ENCODE measurements around the gene TLR10. TPM values are rescaled to one million over a fixed set of nuclear protein-coding genes. Genes with fewer than 3 reads are reported as not detected.

Gene TLR10
- total and polyA plus RNA-seq, 2 of the 13 experiments (the other 11 are each of a cell fraction or from before 2014, with no cell fraction given) = not detected

DNA sequence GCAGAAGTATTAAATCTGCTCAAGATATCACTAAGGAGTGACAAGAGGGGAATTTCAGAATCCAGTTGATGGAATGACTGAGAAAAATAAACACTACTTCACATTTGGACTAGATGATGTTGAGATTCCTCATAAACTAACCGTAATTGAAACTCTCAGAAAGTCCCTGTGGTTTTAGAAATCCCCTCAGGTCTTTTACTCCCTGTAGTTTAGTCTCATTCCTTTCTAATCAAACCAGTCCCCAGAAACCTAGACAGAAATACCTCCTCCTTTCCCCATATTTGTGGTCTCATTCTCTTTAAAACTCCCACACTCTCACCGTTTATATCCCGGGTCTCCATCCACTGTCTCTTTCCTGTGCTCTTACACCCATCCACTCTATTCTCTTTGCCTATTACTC lies 36.8 kb upstream of the TLR10 start (continued):
- TF ChIP-seq, protein P1, sequence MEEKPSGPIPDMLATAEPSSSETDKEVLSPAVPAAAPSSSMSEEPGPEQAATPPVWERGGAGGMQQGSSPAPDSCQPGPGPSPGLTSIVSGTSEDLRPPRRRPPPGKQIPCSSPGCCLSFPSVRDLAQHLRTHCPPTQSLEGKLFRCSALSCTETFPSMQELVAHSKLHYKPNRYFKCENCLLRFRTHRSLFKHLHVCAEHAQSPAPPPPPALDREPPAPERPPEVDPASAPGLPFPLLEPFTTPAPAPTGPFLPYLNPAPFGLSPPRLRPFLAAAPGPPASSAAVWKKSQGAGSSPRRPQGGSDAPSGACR (CRISPR knock-in tag; IDR thresholded peaks at IDR 0.05) = no peak
- TF ChIP-seq SIX4 (CRISPR knock-in tag; IDR thresholded peaks at IDR 0.05) (no peak), MYC (CRISPR knock-in tag; IDR thresholded peaks at IDR 0.05; ENCODE audit: borderline replicate concordance) (no peak), SOX6 (IDR thresholded peaks at IDR 0.05) (no peak), SOX6 (CRISPR knock-in tag; IDR thresholded peaks at IDR 0.05) (no peak), SYNCRIP (IDR thresholded peaks at IDR 0.05; ENCODE audit: insufficient read depth, low read depth, low read length) (no peak), ISL2 (CRISPR knock-in tag; IDR thresholded peaks at IDR 0.05) (no peak), ZNF460 (CRISPR knock-in tag; IDR thresholded peaks at IDR 0.05; ENCODE audit: borderline replicate concordance) (no peak), ZNF256 (CRISPR knock-in tag; conservative IDR thresholded peaks at IDR 0.05) (no peak), HNF4G (IDR thresholded peaks at IDR 0.05; ENCODE audit: borderline replicate concordance, low read depth, low read length) (no peak), HNF4G (CRISPR knock-in tag; IDR thresholded peaks at IDR 0.05; ENCODE audit: borderline replicate concordance, low read depth) (no peak)
- TF ChIP-seq, protein P2, sequence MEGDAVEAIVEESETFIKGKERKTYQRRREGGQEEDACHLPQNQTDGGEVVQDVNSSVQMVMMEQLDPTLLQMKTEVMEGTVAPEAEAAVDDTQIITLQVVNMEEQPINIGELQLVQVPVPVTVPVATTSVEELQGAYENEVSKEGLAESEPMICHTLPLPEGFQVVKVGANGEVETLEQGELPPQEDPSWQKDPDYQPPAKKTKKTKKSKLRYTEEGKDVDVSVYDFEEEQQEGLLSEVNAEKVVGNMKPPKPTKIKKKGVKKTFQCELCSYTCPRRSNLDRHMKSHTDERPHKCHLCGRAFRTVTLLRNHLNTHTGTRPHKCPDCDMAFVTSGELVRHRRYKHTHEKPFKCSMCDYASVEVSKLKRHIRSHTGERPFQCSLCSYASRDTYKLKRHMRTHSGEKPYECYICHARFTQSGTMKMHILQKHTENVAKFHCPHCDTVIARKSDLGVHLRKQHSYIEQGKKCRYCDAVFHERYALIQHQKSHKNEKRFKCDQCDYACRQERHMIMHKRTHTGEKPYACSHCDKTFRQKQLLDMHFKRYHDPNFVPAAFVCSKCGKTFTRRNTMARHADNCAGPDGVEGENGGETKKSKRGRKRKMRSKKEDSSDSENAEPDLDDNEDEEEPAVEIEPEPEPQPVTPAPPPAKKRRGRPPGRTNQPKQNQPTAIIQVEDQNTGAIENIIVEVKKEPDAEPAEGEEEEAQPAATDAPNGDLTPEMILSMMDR (CRISPR knock-in tag; IDR thresholded peaks at IDR 0.05) = no peak

DNA sequence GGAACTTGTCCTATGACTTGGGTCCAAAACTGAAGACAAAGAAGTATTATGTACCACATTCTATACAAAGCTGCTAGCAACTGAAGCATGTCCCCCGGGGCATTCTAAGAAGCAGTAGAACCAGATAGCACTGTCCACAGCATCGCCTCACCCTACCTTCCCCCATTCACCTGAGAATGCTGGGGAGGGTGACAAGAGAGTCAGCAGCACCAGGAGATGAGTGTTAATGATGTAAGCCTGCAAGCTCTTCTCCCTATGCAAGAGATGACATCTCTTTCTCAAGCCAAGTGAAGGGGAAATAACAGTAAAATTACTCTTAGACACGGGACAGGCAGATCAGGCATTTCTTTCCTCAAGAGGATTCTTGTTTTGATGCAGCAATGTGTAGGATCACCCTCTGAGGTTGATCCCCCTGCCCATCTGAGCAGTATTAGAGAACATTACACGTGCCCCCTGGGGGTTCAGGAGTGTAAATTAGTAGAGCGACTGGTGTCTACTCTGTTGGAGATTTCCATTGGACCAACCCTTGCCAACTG lies 35.7 kb upstream of the TLR10 start:
- no peaks in the 10 kb centered on the region for H3K36me3 ChIP-seq (replicated peaks in 1 of 2; ENCODE audit: control insufficient read depth in 1 of 2, insufficient read depth in 2 of 2, low read length in 2 of 2)
- no peaks in the 10 kb centered on the region for H4K20me1 ChIP-seq (ENCODE audit: insufficient read depth, low read length)
- CTCF ChIA-PET (ENCODE audit: low intra/inter-chr PET ratio, low total read pairs) = no interaction called here
- no peak overlapping the region for H3K27ac ChIP-seq (ENCODE audit: extremely low read length, insufficient read depth, low read length)
- no TSS peak for BruUV-seq (replicated peaks)
- H3K4me2 ChIP-seq (ENCODE audit: low read depth, low read length) = no peak overlapping the region
- H3K9ac ChIP-seq (ENCODE audit: insufficient read depth, low read depth, low read length) = no peak overlapping the region
- POLR2A ChIA-PET = no interaction called here
- 28% methylated on average over 5 of the region's 5 CpGs for WGBS (ENCODE audit: low lambda C conversion rate)
- DNase-seq (ENCODE audit: low spot score) (peak; percentile 10), FAIRE-seq (no peak), ATAC-seq (no peak)
- intact Hi-C loops (cut with micrococcal nuclease; ENCODE audit: unreplicated experiment) (no loop called here), in situ Hi-C loops (cut with HindIII; ENCODE audit: extremely low pct_ligation_motif_present, low pct_unique_long_range_greater_than_20kb) (no loop called here)
- no peaks in the 10 kb centered on the region; the same call in 1 of the 2 replicates for H3K4me1 ChIP-seq (ENCODE audit: insufficient read depth, low read length)
- H3K27me3 ChIP-seq (ENCODE audit: control insufficient read depth in 1 of 2, insufficient read depth in 2 of 2, low read length in 2 of 2) = no peaks in the 10 kb centered on the region
- no peak overlapping the region for H2AFZ ChIP-seq (ENCODE audit: low read length)
- H3K4me3 ChIP-seq (replicated peaks in 1 of 3; ENCODE audit: insufficient read depth in 1 of 3, low read depth in 2 of 3, low read length in 3 of 3) = no peak overlapping the region
- H3K9me3 ChIP-seq (ENCODE audit: low read length) = no peaks in the 10 kb centered on the region
- no peaks in the 10 kb centered on the region for H3K79me2 ChIP-seq (ENCODE audit: insufficient read depth, low read length)
- TF ChIP-seq EED (CRISPR knock-in tag; IDR thresholded peaks at IDR 0.05) (no peak), GZF1 (CRISPR knock-in tag; IDR thresholded peaks at IDR 0.05) (no peak), ZNF251 (CRISPR knock-in tag; IDR thresholded peaks at IDR 0.05) (no peak), ASH2L (IDR thresholded peaks at IDR 0.05; ENCODE audit: insufficient read length, low read depth, low read length) (no peak), RELA (CRISPR knock-in tag; IDR thresholded peaks at IDR 0.05) (no peak), NCOA2 (CRISPR knock-in tag; IDR thresholded peaks at IDR 0.05) (no peak)
- TF ChIP-seq, protein P3, sequence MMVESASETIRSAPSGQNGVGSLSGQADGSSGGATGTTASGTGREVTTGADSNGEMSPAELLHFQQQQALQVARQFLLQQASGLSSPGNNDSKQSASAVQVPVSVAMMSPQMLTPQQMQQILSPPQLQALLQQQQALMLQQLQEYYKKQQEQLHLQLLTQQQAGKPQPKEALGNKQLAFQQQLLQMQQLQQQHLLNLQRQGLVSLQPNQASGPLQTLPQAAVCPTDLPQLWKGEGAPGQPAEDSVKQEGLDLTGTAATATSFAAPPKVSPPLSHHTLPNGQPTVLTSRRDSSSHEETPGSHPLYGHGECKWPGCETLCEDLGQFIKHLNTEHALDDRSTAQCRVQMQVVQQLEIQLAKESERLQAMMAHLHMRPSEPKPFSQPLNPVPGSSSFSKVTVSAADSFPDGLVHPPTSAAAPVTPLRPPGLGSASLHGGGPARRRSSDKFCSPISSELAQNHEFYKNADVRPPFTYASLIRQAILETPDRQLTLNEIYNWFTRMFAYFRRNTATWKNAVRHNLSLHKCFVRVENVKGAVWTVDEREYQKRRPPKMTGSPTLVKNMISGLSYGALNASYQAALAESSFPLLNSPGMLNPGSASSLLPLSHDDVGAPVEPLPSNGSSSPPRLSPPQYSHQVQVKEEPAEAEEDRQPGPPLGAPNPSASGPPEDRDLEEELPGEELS (CRISPR knock-in tag; IDR thresholded peaks at IDR 0.05) = no peak
- TF ChIP-seq, protein P4, sequence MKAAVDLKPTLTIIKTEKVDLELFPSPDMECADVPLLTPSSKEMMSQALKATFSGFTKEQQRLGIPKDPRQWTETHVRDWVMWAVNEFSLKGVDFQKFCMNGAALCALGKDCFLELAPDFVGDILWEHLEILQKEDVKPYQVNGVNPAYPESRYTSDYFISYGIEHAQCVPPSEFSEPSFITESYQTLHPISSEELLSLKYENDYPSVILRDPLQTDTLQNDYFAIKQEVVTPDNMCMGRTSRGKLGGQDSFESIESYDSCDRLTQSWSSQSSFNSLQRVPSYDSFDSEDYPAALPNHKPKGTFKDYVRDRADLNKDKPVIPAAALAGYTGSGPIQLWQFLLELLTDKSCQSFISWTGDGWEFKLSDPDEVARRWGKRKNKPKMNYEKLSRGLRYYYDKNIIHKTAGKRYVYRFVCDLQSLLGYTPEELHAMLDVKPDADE (CRISPR knock-in tag; IDR thresholded peaks at IDR 0.05) = no peak
